T follicular helper cell (primary cell): Measurements from ENCODE around the gene CHST8.
"Not testable (repeated sequence)": the region's sequence is repeated elsewhere in the genome, so short reads cannot be mapped to it uniquely, and the experiment has no call there.

Experiments used
- DNase-seq: peaks from one replicate; pipeline ENCODE4 v3.0.0-alpha.2; 2020; ENCODE audit warnings: low read depth

The CHST8 gene

DNA sequence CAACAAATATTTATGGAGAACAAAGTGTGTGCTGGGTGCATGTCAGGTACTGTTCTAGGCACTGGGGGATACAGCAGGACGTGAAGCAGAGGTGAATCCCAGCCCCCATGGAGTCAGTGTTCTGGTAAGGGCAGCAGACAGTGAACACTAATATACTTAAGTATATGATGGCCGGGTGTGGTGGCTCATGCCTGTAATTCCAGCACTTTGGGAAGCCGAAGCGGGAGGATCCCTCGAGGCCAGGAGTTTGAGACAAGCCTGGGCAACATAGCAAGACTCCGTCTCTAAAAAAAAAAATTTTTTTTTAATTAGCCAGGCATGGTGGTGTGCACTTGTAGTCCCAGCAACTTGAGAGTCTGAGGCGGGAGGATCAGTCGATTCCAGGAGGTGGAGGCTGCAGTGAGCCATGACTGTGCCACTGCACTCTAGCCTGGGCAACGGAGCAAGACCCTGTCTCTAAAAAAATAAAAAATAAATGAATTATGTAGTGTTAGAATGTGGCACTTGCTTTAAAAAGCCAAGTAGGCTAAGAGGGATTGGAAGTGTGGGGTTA is 22.6 kb downstream of the CHST8 start:
- no peak for DNase-seq

DNA sequence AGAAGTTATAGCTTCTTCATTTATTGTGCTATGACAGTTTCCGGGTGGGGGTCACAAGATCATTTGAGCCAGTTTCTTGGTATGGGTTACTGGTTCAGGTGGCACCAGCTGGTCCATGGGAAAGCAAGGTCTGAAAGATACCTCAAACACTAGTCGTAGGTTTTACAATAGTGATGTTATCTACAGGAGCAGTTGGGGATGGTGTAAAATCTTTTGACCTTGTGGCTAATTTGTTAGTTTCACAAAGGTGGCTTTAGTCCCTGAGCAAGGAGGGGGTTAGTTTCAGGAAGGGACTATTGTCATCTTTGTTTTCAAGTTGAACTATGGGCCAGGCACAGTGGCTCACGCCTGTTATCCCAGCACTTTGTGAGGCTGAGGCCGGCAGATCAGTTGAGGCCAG is 24.6 kb downstream of the CHST8 start:
- DNase-seq: no peak

DNA sequence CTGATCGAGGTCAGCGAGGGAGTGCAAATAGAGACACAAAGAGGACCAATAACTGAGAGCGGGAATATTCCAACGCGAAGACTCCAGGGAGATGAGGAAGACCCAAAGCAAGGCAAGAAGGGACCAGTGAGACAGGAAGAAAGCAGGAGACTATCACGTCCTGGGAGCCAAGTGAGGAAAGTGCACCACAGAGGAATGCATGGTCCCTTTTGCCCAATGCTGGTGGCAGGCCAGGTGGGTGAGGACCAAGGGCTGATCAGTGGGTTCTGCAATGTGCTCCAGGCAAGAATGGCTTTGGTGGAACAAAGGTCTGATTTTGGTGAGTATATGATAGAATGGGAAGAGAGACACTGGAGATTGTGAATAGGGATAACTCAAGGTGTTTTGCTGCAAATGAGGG is 25.4 kb downstream of the CHST8 start:
- DNase-seq: no peak

DNA sequence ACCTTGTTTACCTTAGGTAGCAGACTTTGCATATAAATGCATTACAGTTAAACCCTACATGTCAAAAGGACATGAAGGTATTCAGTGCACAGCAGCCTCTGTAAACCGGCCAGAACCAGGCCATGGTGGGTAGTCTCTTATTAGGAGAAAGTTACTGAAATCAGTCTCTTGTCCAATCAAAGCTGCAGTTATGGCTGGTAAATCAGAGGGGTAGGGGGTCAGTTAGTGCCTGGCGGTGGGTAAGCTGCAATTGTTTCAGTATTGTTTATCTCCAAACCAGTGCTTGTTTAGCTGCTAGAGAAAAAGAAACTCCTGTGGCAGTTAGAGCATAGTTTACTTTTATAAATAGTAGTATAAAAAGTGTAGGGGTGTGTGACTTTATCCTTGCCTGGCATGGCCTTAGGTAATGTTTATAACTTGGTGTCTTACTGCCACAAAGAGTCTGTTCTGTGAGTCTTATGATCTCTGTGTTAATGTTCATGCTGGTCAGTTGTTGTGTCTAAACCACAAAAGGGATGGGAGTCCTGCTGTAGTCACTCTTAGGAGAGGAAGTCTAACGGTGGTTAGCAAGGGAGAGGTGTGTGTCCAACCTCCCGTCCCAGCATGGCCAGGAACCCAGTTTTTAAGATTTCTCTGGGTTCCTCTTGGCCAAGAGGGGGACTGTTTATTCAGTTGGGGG is 28.0 kb downstream of the CHST8 start:
- DNase-seq: no peak

GRCh38 chr19:33653684-33654083 is 31.9 kb downstream of the CHST8 start:
- DNase-seq: no peak

DNA sequence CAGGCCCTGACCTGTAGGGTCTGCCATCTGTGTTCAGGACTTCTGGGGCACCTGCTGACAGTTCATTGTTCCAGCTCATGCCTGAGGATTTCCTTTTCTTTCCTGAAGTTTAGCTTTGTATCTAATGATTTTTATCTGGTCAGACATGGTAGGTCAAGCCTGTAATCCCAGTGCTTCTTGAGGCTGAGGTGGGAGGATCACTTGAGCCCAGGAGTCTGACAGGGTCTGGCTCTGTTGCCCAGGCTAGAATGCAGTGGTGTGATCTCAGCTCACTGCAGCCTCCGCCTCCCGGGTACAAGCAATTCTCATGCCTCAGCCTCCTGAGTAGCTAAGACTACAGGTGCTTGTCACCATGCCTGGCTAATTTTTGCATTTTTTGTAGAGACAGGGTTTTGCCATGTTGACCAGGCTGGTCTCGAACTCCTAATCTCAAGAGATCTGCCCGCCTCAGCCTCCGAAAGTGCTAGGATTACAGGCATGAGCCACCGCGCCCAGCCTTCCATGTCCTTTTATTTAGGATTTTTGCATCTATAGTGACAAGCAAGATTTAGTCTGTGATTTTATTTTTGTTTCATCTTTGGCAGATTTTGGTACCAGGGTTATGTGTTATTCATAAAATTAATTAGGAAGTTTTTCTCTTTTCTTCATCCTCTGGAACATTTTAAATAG is 33.2 kb downstream of the CHST8 start:
- no peak for DNase-seq

DNA sequence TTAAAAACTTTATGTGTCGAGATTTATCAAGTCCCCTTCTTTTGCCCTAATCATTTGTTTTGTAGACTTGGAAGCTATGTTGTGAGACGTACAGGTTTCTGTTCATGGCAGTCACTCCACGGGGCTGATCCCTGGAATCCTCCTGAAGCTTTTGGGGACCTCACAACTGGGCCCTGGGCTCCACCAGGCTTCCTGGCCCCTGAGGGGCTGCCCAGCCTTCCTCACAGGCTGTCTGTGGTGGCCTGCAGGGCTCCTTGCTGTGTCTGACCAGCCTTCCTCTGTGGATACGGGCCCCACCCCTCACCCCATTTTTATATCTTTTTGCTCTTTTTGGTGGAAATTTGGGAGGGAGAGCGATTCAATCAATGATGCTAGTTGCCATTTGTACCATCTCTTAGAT is 38.1 kb downstream of the CHST8 start:
- no peak for DNase-seq

- no peak for DNase-seq
Observed at GRCh38 chr19:33660410-33661124, 38.8 kb downstream of the CHST8 start.

DNA sequence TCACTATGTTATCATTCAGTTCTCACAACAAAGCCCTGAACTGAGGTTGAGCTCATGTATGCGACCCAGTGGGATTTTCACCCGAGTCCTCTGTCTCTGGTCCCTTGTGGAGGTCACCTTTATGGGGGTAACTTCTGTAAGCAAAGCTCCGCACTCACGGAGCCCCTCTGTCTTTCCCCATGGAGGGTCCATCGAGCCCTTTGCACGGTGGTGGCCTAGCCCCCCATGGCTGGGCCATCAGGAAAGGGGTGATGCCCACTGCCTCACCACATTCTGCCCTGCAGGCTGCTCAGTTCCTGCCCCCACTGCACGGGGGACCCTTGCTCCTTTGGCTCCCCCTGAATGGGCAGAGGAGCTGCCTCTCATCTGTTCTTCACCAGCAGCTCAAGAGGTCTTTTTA is 39.6 kb downstream of the CHST8 start:
- no peak for DNase-seq

DNA sequence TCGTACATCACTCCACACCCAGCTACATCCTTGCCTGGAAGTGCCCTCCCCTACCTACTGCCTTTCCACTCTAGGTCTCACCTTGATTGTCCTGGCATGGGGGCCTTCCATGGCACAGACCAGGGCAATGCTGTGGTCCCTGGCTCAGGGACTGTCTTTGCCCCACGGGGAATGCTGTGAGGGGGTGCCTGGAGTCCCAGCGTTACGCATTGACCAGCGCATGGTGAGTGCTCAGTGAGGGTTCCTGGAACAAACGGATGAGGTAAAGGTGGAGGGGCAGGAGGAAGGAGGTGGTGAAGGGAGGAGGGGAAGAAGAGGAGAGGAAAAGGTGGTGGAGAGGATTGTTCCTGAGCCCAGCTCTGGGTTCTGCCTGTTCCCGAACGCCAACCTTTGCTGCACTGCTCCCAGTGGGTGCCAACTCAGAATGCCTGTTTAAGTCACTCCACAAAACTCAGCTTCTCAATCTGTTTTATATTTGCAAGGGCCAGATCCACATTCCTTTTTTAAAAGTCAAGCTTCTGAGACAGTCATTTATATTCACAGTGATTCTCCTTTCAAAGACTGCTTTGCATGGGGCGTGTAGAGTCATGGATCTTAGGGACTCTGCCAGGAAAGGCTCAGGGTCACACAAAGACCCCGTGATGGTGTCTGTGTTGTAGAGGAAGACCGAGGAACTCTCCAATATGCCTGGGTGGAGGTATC is 40.8 kb downstream of the CHST8 start:
- no peak for DNase-seq

DNA sequence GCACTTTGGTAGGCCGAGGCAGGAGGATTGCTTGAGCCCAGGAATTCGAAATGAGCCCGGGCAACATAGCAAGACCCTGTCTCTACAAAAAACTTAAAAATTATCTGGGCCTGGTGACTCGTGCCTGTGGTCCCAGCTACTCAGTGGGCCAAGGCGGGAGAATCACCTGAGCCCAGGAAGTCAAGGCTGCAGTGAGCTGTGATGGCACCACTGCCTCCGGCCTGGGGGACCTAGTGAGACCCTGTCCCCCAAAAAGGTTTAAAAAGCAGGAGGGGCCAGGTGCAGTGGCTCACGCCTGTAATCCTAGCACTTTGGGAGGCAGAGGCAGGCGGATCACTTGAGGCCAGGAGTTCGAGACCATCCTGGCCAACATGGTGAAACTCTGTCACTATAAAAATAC is 41.6 kb downstream of the CHST8 start:
- DNase-seq: not testable (repeated sequence)

- no peak for DNase-seq
Observed at GRCh38 chr19:33664744-33665143, 43.0 kb downstream of the CHST8 start.

GRCh38 chr19:33665776-33666595 is 44.2 kb downstream of the CHST8 start:
- no peak for DNase-seq

DNA sequence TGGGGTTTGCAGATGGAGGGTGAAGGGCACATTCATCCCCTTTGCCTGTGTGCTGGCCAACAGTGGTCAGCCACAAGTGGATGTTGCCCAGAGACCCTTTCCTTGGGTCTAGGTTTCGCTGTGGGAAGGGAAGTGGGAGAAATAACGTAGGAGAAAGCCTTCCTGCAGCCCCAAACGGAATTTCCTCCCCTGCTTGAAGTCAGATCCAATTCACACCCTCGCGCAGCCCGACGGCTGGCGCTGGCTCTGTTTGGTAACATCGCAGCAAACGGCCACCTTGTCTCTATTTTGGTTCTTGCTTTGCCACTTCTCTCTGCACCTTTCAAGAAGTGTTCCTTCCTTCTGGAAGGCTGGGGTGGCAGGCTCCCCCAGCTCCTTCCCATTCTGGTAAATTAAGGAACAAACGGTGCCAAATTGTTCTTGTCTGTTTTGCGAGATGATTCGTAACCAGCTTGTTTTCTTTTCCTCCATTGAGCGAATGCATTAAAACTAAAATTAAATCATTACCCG is 45.4 kb downstream of the CHST8 start:
- no peak for DNase-seq

GRCh38 chr19:33667881-33668280 is 46.1 kb downstream of the CHST8 start:
- no peak for DNase-seq

GRCh38 chr19:33668968-33669367 is 47.2 kb downstream of the CHST8 start:
- DNase-seq: no peak

- no peak for DNase-seq
Observed at GRCh38 chr19:33669376-33669775, 47.6 kb downstream of the CHST8 start.

GRCh38 chr19:33670398-33670797 is 48.6 kb downstream of the CHST8 start:
- no peak for DNase-seq

GRCh38 chr19:33671211-33671610 is 49.5 kb downstream of the CHST8 start:
- DNase-seq: no peak

DNA sequence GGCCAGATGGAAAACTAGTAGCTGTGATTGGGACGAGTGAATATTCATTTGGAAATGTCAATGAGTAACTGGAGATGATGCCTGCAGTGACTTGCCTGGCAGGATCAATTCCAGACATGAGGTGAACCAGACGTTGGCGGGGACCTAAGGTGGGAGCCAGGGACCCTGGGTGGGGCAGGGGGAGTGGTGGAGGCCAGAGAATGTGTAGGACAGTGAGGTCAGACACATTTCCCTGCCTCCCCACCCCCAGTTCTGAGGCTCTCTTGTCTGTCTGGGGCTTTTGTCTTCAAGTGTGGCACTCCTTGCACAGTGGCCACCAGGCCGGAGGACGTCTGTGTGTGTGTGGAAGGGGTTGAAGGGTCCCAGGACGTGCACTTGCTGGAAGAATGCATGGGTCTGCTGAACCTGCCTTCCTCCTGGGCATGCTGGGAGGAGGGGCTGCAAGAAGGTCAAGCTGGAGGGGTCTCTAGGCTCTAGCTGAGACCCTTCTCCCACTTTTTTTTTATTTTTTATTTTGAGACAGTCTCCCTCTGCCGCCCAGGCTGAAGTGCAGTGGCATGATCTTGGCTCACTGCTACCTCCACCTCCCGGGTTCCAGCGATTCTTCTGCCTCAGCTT is 51.6 kb downstream of the CHST8 start:
- DNase-seq: no peak
